Duodenal mucosa (tissue), 2 donors: ENCODE data around the gene NPIPB8.
"Not testable (repeated sequence)": the region's sequence is repeated elsewhere in the genome, so short reads cannot be mapped to it uniquely, and the experiment has no call there.

ENCODE experiments used
- H3K27ac ChIP-seq: one replicate; pipeline ENCODE4 v1.7.0; 2013; ENCODE audit warnings: low read depth, low read length
- H3K27me3 ChIP-seq, 2 donors: one replicate each; pipeline ENCODE4 v1.7.0; 2013; ENCODE audit warnings: low read length in 2 of 2, control low read depth in 1 of 2; ENCODE audit not compliant: insufficient read depth in 2 of 2, control insufficient read depth in 1 of 2
- H3K36me3 ChIP-seq, 2 donors: one replicate each; pipeline ENCODE4 v1.7.0; 2013; ENCODE audit warnings: low read length in 2 of 2, control low read depth in 1 of 2; ENCODE audit not compliant: insufficient read depth in 2 of 2, control insufficient read depth in 1 of 2
- H3K4me1 ChIP-seq, 2 donors: one replicate each; pipeline ENCODE4 v1.7.0; 2013; ENCODE audit warnings: low read length in 2 of 2, control low read depth in 1 of 2; ENCODE audit not compliant: insufficient read depth in 2 of 2, control insufficient read depth in 1 of 2
- H3K4me3 ChIP-seq, 2 donors: one replicate each; pipeline ENCODE4 v1.7.0; 2013; ENCODE audit warnings: low read length in 2 of 2, low read depth in 1 of 2
- H3K9ac ChIP-seq, 2 donors: one replicate each; pipeline ENCODE4 v1.7.0; 2013; ENCODE audit warnings: low read length in 2 of 2, low read depth in 1 of 2
- H3K9me3 ChIP-seq, 2 donors: one replicate each; pipeline ENCODE4 v1.7.0; 2013; ENCODE audit warnings: low read length in 2 of 2, control low read depth in 1 of 2; ENCODE audit not compliant: control insufficient read depth in 1 of 2

NPIPB8 gene

DNA sequence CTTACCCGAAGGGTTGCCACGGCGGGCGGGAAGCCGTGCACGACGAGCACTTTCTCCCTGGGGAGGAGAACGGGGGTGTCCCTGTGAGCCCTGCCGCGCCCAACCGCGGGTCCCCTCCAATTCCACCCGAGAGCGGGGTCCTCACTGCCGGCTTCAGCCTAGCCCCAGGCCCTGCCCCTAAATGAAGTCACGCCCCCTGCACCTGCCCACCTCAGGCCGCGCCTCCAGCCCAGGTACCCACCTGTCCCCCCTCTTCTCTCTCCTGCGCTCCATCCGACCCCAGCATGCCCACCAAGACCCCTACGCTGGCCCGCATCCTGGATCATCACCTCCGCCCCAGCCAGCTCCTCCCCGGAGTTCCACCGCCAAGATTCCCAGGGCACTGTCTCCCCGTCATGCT, 24.0 kb upstream of the NPIPB8 start:
- not testable (repeated sequence) for H3K27ac ChIP-seq, H3K9me3 ChIP-seq, H3K36me3 ChIP-seq, H3K27me3 ChIP-seq, H3K4me3 ChIP-seq, H3K9ac ChIP-seq
- H3K4me1 ChIP-seq = peaks cover 18 to 23% of the 10 kb centered on the region in 2 donors

DNA sequence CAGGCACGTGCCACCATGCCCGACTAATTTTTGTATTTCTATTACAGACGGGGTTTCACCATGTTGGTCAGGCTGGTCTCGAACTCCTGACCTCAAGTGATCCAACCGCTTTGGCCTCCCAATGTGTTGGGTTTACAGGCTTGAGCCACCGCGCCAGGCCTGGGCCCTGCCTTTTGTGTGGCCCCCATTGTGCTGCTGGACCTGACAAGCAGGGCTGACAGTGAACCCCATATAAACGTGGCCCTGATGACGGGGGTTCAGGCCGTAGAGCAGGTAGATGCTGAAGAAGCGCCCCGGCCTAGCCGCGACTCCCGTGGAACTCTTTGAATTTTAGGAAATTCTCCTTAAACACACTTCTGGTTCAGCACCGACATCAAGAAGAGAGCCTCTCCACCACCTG, 23.3 kb upstream of the NPIPB8 start:
- H3K36me3 ChIP-seq, H3K4me3 ChIP-seq, H3K9ac ChIP-seq, H3K27ac ChIP-seq, H3K27me3 ChIP-seq, H3K9me3 ChIP-seq: not testable (repeated sequence)
- peaks cover 13 to 16% of the 10 kb centered on the region in 2 donors for H3K4me1 ChIP-seq

DNA sequence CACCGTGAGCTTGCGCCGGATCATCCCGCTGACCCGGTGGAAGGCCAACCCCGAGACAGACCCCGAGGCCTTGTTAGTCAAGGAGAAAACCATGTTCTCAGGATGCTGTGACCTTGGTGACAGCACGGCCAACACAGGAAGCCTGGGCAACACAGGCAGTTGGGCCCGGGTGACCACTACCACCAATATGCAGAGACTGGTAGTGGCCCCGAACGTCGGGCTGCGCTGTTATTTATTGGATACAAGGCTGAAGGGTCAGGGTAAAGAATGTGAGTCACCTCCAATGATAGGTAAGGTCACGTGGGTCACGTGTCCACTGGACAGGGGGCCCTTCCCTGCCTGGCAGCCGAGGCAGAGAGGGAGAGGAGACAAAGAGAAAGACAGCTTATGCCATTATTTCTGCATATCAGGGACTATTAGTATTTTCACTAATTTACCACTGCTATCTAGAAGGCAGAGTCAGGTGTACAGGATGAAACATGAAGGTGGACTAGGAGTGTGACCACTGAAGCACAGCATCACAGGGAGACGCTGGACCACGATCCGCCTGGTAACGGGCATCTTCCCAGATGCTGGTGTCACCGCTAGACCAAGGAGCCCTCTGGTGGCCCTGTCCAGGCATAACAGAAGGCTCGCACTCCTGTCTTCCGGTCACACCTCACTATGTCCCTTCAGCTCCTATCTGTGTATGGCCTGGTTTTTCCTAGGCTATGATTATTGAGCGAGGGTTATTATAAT, 22.2 kb upstream of the NPIPB8 start:
- not testable (repeated sequence) for H3K9me3 ChIP-seq, H3K27ac ChIP-seq, H3K27me3 ChIP-seq, H3K4me3 ChIP-seq, H3K36me3 ChIP-seq, H3K4me1 ChIP-seq, H3K9ac ChIP-seq

DNA sequence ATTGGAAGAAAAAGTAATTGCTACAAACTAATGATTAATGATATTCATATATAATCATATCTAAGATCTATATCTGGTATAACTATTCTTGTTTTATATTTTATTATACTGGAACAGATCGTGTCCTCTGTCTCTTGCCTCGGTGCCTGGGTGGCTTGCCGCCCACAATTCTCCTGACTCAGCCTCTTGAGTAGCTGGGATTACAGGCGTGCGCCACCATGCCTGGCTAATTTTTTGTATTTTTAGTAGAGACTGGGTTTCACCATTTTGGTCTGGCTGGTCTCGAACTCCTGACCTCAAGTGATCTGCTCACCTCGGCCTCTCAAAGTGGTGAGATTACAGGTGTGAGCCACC, 21.7 kb upstream of the NPIPB8 start:
- H3K27ac ChIP-seq, H3K4me1 ChIP-seq, H3K36me3 ChIP-seq, H3K9me3 ChIP-seq, H3K27me3 ChIP-seq, H3K4me3 ChIP-seq, H3K9ac ChIP-seq: not testable (repeated sequence)

DNA sequence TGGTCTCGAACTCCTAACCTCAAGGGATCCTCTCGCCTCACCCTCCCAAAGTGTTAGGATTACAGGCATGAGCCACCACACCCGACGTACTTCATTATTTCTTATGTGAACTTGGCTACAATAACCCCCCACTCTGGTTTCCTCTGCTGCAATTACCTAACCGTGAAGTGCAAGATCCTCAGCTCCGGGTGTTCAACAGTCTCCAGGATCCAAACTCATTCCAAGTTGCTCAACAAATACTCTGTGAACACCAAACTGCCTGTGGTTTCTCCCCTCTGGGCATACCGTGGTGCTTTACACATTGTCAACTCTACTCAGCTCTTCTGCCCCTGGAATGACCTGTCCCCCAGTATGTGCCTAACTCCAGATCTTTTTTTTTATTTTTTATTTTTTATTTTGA, 21.2 kb upstream of the NPIPB8 start:
- H3K36me3 ChIP-seq = peaks cover 0 to 4% of the 10 kb centered on the region in 2 donors
- H3K27ac ChIP-seq = no peak overlapping the region
- no peaks in the 10 kb centered on the region for H3K27me3 ChIP-seq
- H3K4me3 ChIP-seq = no peak overlapping the region
- H3K4me1 ChIP-seq = no peaks in the 10 kb centered on the region
- no peaks in the 10 kb centered on the region for H3K9me3 ChIP-seq
- H3K9ac ChIP-seq = no peak overlapping the region

DNA sequence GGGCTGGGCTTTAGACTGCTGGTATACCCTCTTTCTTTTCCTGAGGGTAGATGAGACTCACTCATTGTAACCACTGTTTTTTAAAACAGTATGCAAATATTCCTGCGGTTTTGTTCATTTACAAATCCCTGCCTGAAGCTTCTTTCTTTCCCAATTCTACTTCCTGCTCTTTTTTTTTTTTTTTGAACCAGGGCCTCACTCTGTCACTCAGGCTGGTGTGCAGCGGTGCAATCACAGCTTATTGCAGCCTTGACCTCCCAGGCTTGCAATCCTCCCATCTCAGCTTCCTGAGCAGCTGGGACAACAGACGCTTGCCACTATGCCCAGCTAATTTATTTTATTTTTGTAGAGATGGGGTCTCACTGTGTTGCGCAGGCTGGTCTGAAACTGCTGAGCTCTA, 20.0 kb upstream of the NPIPB8 start:
- Histone ChIP-seq H3K36me3 (peaks cover 0 to 4% of the 10 kb centered on the region in 2 donors), H3K27me3 (no peaks in the 10 kb centered on the region), H3K4me3 (no peak overlapping the region), H3K27ac (no peak overlapping the region), H3K4me1 (no peaks in the 10 kb centered on the region), H3K9ac (no peak overlapping the region), H3K9me3 (no peaks in the 10 kb centered on the region)

DNA sequence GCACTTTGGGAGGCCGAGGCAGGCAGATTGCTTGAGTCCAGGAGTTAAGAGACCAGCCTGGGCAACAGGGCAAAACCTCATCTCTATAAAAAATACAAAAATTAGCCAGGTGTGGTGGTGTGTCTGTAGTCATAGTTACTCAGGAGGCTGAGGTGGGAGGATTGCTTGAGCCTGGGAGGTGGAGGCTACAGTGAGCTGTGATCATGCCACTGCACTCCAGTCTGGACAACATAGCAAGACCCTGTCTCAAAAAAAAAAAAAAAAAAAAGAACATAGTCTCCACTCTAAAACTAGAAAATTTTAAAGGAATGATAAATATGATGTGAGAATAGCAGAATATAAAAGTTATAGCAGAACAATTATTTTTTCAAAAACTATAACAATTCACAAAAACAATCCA, 17.5 kb upstream of the NPIPB8 start:
- H3K9me3 ChIP-seq, H3K36me3 ChIP-seq, H3K27me3 ChIP-seq, H3K27ac ChIP-seq, H3K4me1 ChIP-seq, H3K9ac ChIP-seq, H3K4me3 ChIP-seq: not testable (repeated sequence)

DNA sequence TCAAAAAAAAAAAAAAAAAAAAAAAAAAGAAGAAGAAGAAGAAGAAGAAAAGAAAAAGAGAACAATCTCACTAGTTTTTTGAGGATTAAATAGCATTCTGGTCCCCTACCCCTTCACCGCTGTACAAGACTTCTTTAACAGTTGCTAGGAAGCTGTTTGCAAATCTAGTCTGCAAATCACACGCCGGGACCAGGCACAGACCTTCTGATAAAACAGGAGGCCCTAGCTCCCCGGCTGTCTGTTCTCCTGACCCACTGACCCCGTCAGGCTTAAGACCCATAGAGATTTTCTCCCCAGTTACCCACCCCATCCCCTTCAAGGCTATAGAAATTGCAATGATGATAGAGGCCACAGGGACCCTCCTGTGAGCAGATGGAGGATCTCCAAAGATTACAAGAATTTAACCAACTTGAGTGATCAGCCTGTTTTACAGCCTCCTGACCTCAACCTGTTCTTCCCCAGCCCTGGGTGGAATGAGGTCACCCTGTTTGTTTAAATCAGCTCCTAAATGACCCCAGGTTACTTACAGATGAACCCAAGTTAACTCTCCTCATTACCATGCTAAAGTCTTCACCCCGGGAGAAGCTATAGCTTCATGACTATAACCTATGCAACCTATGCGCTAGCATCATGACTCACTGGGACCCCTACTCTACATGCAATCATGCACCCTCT, 16.2 kb upstream of the NPIPB8 start:
- H3K9ac ChIP-seq = no peak overlapping the region

DNA sequence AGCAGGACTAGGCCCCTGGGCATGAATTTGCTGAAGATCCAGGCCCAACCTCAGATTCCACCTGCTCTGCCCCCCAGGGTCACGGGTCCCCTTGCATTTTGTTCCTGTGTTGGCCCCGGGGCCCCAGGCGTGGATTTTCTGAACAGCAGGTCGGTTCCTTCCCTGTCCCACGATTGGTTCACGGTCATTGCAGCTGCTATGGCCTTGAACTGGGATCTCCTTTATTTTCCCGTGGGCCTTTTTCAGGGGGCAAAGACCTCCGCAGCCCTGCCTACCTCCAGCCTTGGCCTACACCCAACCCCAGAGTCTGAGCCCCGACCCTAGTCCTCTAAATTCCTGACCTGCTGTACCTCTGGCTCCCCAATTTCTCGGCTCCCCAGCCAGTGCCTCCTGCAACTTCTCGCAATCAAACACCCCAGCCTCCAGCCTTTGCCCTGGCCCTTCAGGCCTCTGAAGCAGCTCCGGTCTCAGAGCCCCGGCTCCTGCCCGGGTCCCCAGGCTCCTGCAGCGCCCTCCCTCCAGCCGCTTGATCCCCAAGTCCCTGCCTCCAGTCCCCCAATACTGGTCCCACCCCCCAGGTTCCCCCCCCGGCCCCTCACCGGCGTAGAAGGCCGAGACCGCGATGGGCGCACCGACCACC, 15.2 kb upstream of the NPIPB8 start:
- not testable (repeated sequence) for H3K27me3 ChIP-seq, H3K9me3 ChIP-seq, H3K4me1 ChIP-seq, H3K36me3 ChIP-seq, H3K27ac ChIP-seq
- Histone ChIP-seq H3K4me3 (peak overlapping the region; percentile 63 to 72), H3K9ac (peak overlapping the region; percentile 25 to 70)

More for the DNA sequence above, 16.2 kb upstream of the NPIPB8 start:
- peak overlapping the region in 1 of 2 donors; percentile 21 for H3K4me3 ChIP-seq
- no peaks in the 10 kb centered on the region for H3K9me3 ChIP-seq
- H3K36me3 ChIP-seq = peaks cover 0 to 4% of the 10 kb centered on the region in 2 donors
- no peak overlapping the region for H3K27ac ChIP-seq
- H3K27me3 ChIP-seq = no peaks in the 10 kb centered on the region
- H3K4me1 ChIP-seq = no peaks in the 10 kb centered on the region

DNA sequence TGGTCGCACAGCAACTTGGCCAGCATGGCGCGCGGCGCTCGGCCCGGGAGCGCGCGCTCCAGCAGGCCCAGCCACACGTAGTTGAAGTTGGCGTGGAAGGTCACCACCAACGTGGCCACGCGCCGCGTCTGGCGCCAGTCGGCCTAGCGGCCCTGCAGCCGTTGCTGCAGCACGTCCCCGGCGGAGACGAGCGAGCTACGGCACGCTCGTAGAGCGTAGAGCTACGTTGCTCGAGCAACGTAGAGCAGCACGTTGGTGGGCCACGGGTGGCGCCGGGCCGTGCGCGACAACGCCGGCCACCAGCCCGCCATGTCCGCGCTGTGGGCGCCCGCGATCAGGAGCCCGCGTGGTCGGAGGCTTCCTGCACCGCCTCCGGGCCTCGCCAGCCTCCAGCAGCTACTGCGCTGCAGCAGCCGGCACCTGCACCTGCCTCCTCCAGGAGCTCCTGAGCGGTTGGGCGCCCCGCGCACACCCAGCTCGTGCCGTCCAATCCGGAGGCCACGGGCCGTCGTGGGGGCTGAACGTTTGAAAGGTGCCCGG, 14.6 kb upstream of the NPIPB8 start:
- H3K36me3 ChIP-seq = peaks cover 0 to 4% of the 10 kb centered on the region in 2 donors
- no peak overlapping the region for H3K27ac ChIP-seq
- H3K4me1 ChIP-seq = no peaks in the 10 kb centered on the region
- H3K9me3 ChIP-seq = no peaks in the 10 kb centered on the region
- peak overlapping the region; percentile 25 to 70 for H3K9ac ChIP-seq
- no peaks in the 10 kb centered on the region for H3K27me3 ChIP-seq
- peak overlapping the region; percentile 63 to 72 for H3K4me3 ChIP-seq
